ENCODE measurements around the gene ME3. TPM values are rescaled to one million over a fixed set of nuclear protein-coding genes. Genes with fewer than 3 reads are reported as not detected.

Gene ME3
- total RNA-seq, 1 donor from 2014 or later: 0.92 TPM

DNA sequence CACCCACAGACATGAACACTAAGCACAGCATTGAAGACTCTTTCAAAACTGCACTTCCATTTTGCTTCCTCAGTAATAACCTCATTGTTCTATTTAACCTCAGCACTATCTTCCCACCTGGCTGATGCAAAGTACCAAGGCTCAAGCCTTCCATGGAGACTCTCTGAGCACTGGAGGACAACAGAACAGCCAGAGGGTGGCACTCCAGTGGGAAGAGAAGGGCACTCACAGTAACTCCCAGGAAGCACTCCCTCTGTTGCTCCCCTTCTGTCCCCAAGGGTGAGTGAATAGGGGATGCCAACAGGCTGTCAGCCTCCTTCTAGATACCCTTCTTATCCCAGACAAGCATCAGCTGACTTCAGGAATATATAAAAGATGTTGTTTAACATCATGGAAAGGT lies 3.5 kb downstream of the ME3 start:
- Mint-ChIP-seq H3K27me3 (ENCODE audit: unreplicated experiment) (peaks cover 9% of the 10 kb centered on the region), H3K4me3 (ENCODE audit: unreplicated experiment) (no peak overlapping the region), H3K9me3 (ENCODE audit: unreplicated experiment) (no peaks in the 10 kb centered on the region), H3K27ac (ENCODE audit: unreplicated experiment) (no peak overlapping the region), H3K4me1 (ENCODE audit: unreplicated experiment) (peaks cover 3% of the 10 kb centered on the region), H3K36me3 (ENCODE audit: low read depth, unreplicated experiment) (peaks cover 3% of the 10 kb centered on the region)
- DNase-seq (ENCODE audit: low spot score): no peak
- TF ChIP-seq, protein P1, sequence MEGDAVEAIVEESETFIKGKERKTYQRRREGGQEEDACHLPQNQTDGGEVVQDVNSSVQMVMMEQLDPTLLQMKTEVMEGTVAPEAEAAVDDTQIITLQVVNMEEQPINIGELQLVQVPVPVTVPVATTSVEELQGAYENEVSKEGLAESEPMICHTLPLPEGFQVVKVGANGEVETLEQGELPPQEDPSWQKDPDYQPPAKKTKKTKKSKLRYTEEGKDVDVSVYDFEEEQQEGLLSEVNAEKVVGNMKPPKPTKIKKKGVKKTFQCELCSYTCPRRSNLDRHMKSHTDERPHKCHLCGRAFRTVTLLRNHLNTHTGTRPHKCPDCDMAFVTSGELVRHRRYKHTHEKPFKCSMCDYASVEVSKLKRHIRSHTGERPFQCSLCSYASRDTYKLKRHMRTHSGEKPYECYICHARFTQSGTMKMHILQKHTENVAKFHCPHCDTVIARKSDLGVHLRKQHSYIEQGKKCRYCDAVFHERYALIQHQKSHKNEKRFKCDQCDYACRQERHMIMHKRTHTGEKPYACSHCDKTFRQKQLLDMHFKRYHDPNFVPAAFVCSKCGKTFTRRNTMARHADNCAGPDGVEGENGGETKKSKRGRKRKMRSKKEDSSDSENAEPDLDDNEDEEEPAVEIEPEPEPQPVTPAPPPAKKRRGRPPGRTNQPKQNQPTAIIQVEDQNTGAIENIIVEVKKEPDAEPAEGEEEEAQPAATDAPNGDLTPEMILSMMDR (IDR thresholded peaks at IDR 0.05; ENCODE audit: unreplicated experiment): no peak

DNA sequence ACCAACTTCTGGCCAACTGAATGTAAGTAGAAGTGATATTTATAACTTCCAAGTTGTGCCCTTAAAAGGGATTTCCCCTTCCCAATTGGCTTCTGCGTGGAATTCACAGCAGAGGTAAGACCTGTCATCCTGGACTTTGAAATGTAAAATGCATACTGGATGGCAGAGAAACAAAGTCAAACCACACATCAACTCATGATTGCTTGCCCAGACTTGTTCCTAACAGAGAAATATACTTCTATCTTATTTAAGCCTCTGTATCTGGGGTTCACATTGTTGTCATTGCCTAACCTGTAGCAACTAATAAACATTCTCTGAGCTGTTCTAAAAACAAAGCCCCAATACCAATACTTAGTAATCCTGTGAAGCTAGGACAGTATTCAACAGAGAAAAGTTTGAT lies 6.2 kb downstream of the ME3 start:
- Mint-ChIP-seq H3K9me3 (ENCODE audit: unreplicated experiment) (no peaks in the 10 kb centered on the region), H3K27me3 (ENCODE audit: unreplicated experiment) (peaks cover under 1% of the 10 kb centered on the region)
- TF ChIP-seq, protein P1 (IDR thresholded peaks at IDR 0.05; ENCODE audit: unreplicated experiment): no peak

DNA sequence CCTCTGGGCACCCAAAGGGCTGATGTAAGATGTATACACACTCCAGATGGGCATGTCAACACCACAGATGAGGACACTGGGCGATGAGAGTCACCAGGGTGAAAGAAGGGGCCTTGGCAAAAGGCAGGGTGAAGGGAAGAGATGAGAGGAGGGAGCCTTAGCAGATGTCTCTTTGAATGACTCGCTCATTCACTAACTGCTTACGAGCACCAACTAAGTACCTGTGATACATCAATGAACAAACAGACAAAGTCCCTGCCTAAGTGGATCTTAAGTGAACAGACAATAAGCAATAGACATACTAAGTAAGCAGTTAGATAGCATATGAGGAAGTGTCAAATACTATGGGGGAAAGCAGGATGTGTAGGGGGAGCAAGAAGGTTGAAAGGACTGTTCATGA lies 7.5 kb downstream of the ME3 start:
- H3K9me3 Mint-ChIP-seq (ENCODE audit: unreplicated experiment): no peaks in the 10 kb centered on the region
- H3K4me3 Mint-ChIP-seq (ENCODE audit: unreplicated experiment): no peak overlapping the region
- no peaks in the 10 kb centered on the region for H3K36me3 Mint-ChIP-seq (ENCODE audit: low read depth, unreplicated experiment)
- no peaks in the 10 kb centered on the region for H3K27me3 Mint-ChIP-seq (ENCODE audit: unreplicated experiment)
- H3K27ac Mint-ChIP-seq (ENCODE audit: unreplicated experiment): no peak overlapping the region
- no peak for DNase-seq (ENCODE audit: low spot score)
- TF ChIP-seq, protein P1 (IDR thresholded peaks at IDR 0.05; ENCODE audit: unreplicated experiment): no peak
- H3K4me1 Mint-ChIP-seq (ENCODE audit: unreplicated experiment): no peaks in the 10 kb centered on the region

More for the DNA sequence above, 6.2 kb downstream of the ME3 start:
- Mint-ChIP-seq H3K27ac (ENCODE audit: unreplicated experiment) (no peak overlapping the region), H3K4me1 (ENCODE audit: unreplicated experiment) (peaks cover 1% of the 10 kb centered on the region), H3K4me3 (ENCODE audit: unreplicated experiment) (no peak overlapping the region), H3K36me3 (ENCODE audit: low read depth, unreplicated experiment) (no peaks in the 10 kb centered on the region)
- DNase-seq (ENCODE audit: low spot score): no peak

DNA sequence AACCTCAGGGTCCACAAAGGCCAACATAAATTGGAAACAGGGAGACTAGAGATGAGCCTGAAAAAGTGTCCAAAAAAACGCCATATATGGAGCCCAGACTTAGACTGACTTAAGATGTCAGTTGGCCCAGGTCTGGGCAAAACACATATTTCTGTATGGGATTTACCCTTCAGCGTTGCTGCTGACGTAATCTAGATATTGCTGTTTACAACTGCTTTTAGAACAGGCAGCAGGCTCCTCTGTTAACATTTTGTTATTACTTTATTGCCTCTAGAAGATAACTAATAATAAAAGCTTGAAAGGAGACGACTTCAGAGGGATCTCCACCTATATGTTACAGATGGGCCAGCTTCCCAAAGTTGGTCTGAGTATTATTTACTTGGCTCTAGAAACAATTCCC lies 8.7 kb downstream of the ME3 start:
- TF ChIP-seq, protein P1 (IDR thresholded peaks at IDR 0.05; ENCODE audit: unreplicated experiment): no peak
- DNase-seq (ENCODE audit: low spot score): no peak
- H3K27ac Mint-ChIP-seq (ENCODE audit: unreplicated experiment): no peak overlapping the region
- H3K4me3 Mint-ChIP-seq (ENCODE audit: unreplicated experiment): no peak overlapping the region
- no peaks in the 10 kb centered on the region for H3K27me3 Mint-ChIP-seq (ENCODE audit: unreplicated experiment)
- H3K4me1 Mint-ChIP-seq (ENCODE audit: unreplicated experiment): no peaks in the 10 kb centered on the region
- no peaks in the 10 kb centered on the region for H3K36me3 Mint-ChIP-seq (ENCODE audit: low read depth, unreplicated experiment)
- H3K9me3 Mint-ChIP-seq (ENCODE audit: unreplicated experiment): no peaks in the 10 kb centered on the region

DNA sequence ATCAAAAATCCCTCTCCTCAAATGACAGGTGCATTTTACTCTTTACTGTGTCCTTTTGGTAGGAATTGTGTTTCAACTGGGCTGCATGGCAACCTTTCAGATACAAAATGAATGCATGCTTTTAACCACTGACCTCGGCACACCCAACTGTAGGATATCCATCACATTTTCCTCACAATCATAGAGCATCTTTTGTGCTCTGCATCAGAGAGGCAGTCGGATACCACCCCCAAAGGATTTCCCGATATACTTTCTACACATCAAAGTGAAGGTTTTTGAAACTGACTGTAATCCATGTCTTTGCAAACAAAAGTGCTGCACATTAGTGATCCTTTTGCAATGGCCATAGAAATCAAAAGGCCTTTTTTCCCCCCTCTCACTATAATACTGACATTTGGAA lies 9.1 kb downstream of the ME3 start:
- Mint-ChIP-seq H3K4me1 (ENCODE audit: unreplicated experiment) (no peaks in the 10 kb centered on the region), H3K27ac (ENCODE audit: unreplicated experiment) (no peak overlapping the region), H3K9me3 (ENCODE audit: unreplicated experiment) (no peaks in the 10 kb centered on the region), H3K27me3 (ENCODE audit: unreplicated experiment) (no peaks in the 10 kb centered on the region), H3K4me3 (ENCODE audit: unreplicated experiment) (no peak overlapping the region), H3K36me3 (ENCODE audit: low read depth, unreplicated experiment) (no peaks in the 10 kb centered on the region)
- DNase-seq (ENCODE audit: low spot score): no peak
- TF ChIP-seq, protein P1 (IDR thresholded peaks at IDR 0.05; ENCODE audit: unreplicated experiment): no peak

Data from endothelial cell (in vitro differentiated cells).